CD4-positive, alpha-beta T cell (primary cell): Measurements from ENCODE around the gene IFI6. TPM values are rescaled to one million over a fixed set of nuclear protein-coding genes. Genes with fewer than 3 reads are reported as not detected.
A peak's percentile ranks its signal among the peaks of the same experiment; 100 is the strongest.

Experiments
- ATAC-seq: fragments of 200-7000 bp; cut with Tn5 transposase; one replicate; pipeline ENCODE4 v1.10.0; 2022; ENCODE audit warnings: mild to moderate bottlenecking; ENCODE audit not compliant: poor library complexity
- CTCF ChIA-PET: fragments of 350-600 bp; sonication (Branson Sonifier 250); formaldehyde crosslinking; loops from one replicate; lab custom pipeline; 2021; ENCODE audit warnings: antibody characterized with exemption, inconsistent platforms; lab: Charles Lee
- POLR2A ChIA-PET: fragments of 350-600 bp; sonication (Branson Sonifier 250); formaldehyde crosslinking; loops from one replicate; lab custom pipeline; 2021; ENCODE audit warnings: antibody characterized with exemption, inconsistent platforms; lab: Charles Lee
- DNase-seq, 14 experiments: peaks; one replicate each; pipeline ENCODE4 v3.0.0-alpha.2; 2013 to 2020; ENCODE audit warnings: mixed read lengths in 2 of 14
- H3K27ac ChIP-seq, 2 donors: one replicate each; pipeline versions ENCODE4 v1.5.1 to v1.7.0; 2013; ENCODE audit warnings: low read length in 2 of 2, low read depth in 1 of 2, mild to moderate bottlenecking in 1 of 2
- H3K27me3 ChIP-seq, 2 experiments: 1 replicate in 1 of 2; 2 replicates in 1 of 2; pipeline versions ENCODE4 v1.6.1 to v1.7.0; 2013; ENCODE audit warnings: low read length in 2 of 2, control low read depth in 1 of 2, mild to moderate bottlenecking in 1 of 2, moderate library complexity in 1 of 2; ENCODE audit not compliant: insufficient read depth in 2 of 2, control insufficient read depth in 1 of 2
- H3K36me3 ChIP-seq: one replicate; pipeline ENCODE4 v1.6.1; 2013; ENCODE audit warnings: low read length, control low read depth; ENCODE audit not compliant: insufficient read depth
- H3K4me1 ChIP-seq: one replicate; pipeline ENCODE4 v1.6.1; 2013; ENCODE audit warnings: low read length, control low read depth; ENCODE audit not compliant: insufficient read depth
- H3K4me3 ChIP-seq: one replicate; pipeline ENCODE4 v1.5.1; 2013; ENCODE audit warnings: mild to moderate bottlenecking, low read length, moderate library complexity
- H3K9me3 ChIP-seq, 2 experiments: 1 replicate in 1 of 2; 2 replicates in 1 of 2; pipeline versions ENCODE4 v1.6.1 to v1.7.0; 2013; ENCODE audit warnings: low read length in 2 of 2, mild to moderate bottlenecking in 2 of 2, control low read depth in 1 of 2, moderate library complexity in 1 of 2; ENCODE audit not compliant: control insufficient read depth in 1 of 2, insufficient read depth in 1 of 2
- H3K27ac Mint-ChIP-seq: one replicate; pipeline ENCODE4 v1.8.0; 2020; ENCODE audit warnings: mixed read lengths
- H3K27me3 Mint-ChIP-seq: one replicate; pipeline ENCODE4 v1.8.0; 2021; ENCODE audit warnings: mixed read lengths
- H3K36me3 Mint-ChIP-seq: one replicate; pipeline ENCODE4 v1.8.0; 2021; ENCODE audit warnings: low read depth, mixed read lengths
- H3K4me1 Mint-ChIP-seq: one replicate; pipeline ENCODE4 v1.8.0; 2021; ENCODE audit warnings: low read depth, mixed read lengths
- H3K4me3 Mint-ChIP-seq: one replicate; pipeline ENCODE4 v1.8.0; 2020; ENCODE audit warnings: mild to moderate bottlenecking, mixed read lengths
- H3K9me3 Mint-ChIP-seq: one replicate; pipeline ENCODE4 v1.8.0; 2020; ENCODE audit warnings: mixed read lengths
- CTCF ChIP-seq: fragments of 200-600 bp; IDR thresholded peaks from one replicate; pipeline ENCODE4 v1.8.0; 2022; ENCODE audit warnings: antibody characterized with exemption, mild to moderate bottlenecking
- intact Hi-C, 2 experiments: fragments of 100-400 bp; cut with DNase I in 1 of 2; cut with micrococcal nuclease in 1 of 2; formaldehyde crosslinking; loops; one replicate each; pipeline versions ENCODE4 v1.15.1 to v1.9.0; 2023 to 2025; cut with DNase I, micrococcal nuclease
- total RNA-seq, 174 experiments: library from RNA in 2 of 174; stranded (reverse) in 2 of 174; gene quantifications; one replicate each; pipeline ENCODE4 v1.2.3 and lab custom pipeline; 2021 to 2026

Gene IFI6
- total RNA-seq, 2 experiments from 2014 or later, result 33.6 to 36.2 TPM

GRCh38 chr1:27664291-27664690 is 7.7 kb downstream of the IFI6 start:
- no peaks in the 10 kb centered on the region for H3K27me3 Mint-ChIP-seq
- Histone ChIP-seq H3K36me3 (peaks cover 10% of the 10 kb centered on the region), H3K27me3 (no peaks in the 10 kb centered on the region), H3K9me3 (no peaks in the 10 kb centered on the region), H3K4me3 (no peak overlapping the region), H3K27ac (no peak overlapping the region), H3K4me1 (peaks cover 46% of the 10 kb centered on the region)
- intact Hi-C loops, result loop anchor here (5.0 to 10.0 kb wide), 4 partner anchors 139 to 367 kb away; no protein-coding TSS in a partner anchor
- peaks cover 42% of the 10 kb centered on the region for H3K4me1 Mint-ChIP-seq
- no peaks in the 10 kb centered on the region for H3K9me3 Mint-ChIP-seq
- ATAC-seq (no peak), DNase-seq (peak in 1 of 14 experiments; percentile 35)
- H3K27ac Mint-ChIP-seq, result no peak overlapping the region
- peaks cover 31% of the 10 kb centered on the region for H3K36me3 Mint-ChIP-seq
- CTCF ChIA-PET, result interaction anchor here (1.0 kb wide), 1 partner anchor 108 kb away, joined by 3 read pairs; no protein-coding TSS in a partner anchor
- POLR2A ChIA-PET, result interaction anchor here (0.9 to 4.8 kb wide), 3 partner anchors 7 to 60 kb away, joined by 3 to 51 read pairs (median 26); partner anchors contain the start of genes AHDC1 and IFI6
- TF ChIP-seq CTCF, result no peak
- H3K4me3 Mint-ChIP-seq, result no peak overlapping the region

GRCh38 chr1:27662707-27663393 is 9.1 kb downstream of the IFI6 start:
- peak overlapping the region; percentile 91 to 92 for H3K27ac ChIP-seq
- H3K9me3 ChIP-seq, result no peaks in the 10 kb centered on the region
- no peaks in the 10 kb centered on the region for H3K27me3 Mint-ChIP-seq
- H3K4me1 Mint-ChIP-seq, result peaks cover 48% of the 10 kb centered on the region
- intact Hi-C loops, result loop anchor here (1.0 to 10.0 kb wide), 11 partner anchors 19 to 366 kb away; partner anchors contain the start of gene GPR3 (in 2 of the 2)
- H3K9me3 Mint-ChIP-seq, result no peaks in the 10 kb centered on the region
- ChIA-PET CTCF (interaction anchor here (0.6 to 3.8 kb wide), 26 partner anchors 9 to 617 kb away, joined by 3 to 55 read pairs (median 5); partner anchors contain the start of genes AHDC1 and IFI6), POLR2A (interaction anchor here (0.6 to 4.8 kb wide), 29 partner anchors 9 to 1536 kb away, joined by 3 to 98 read pairs (median 6); partner anchors contain the start of genes AHDC1, FAM76A, IFI6 and MAP3K6)
- DNase-seq (peak; percentile 81 to 95 (median 90)), ATAC-seq (peak; percentile 75)
- TF ChIP-seq CTCF, result peak; percentile 80
- H3K4me3 ChIP-seq, result peak overlapping the region; percentile 44
- H3K27ac Mint-ChIP-seq, result peak overlapping the region; percentile 88
- H3K36me3 ChIP-seq, result peaks cover 10% of the 10 kb centered on the region
- peak overlapping the region; percentile 68 for H3K4me3 Mint-ChIP-seq
- H3K36me3 Mint-ChIP-seq, result peaks cover 26% of the 10 kb centered on the region
- H3K4me1 ChIP-seq, result peaks cover 49% of the 10 kb centered on the region
- H3K27me3 ChIP-seq, result no peaks in the 10 kb centered on the region

- POLR2A ChIA-PET, result interaction anchor here (0.6 to 4.8 kb wide), 16 partner anchors 10 to 1536 kb away, joined by 3 to 98 read pairs (median 8); partner anchors contain the start of genes AHDC1, FAM76A, IFI6 and WASF2
- Mint-ChIP-seq H3K27me3 (no peaks in the 10 kb centered on the region), H3K4me3 (peak overlapping the region; percentile 68), H3K9me3 (no peaks in the 10 kb centered on the region), H3K36me3 (peaks cover 22% of the 10 kb centered on the region), H3K27ac (peak overlapping the region; percentile 88), H3K4me1 (peaks cover 48% of the 10 kb centered on the region)
- CTCF ChIA-PET, result interaction anchor here (0.9 to 3.8 kb wide), 12 partner anchors 9 to 616 kb away, joined by 3 to 55 read pairs (median 6); partner anchors contain the start of genes AHDC1 and IFI6
- no peak for TF ChIP-seq CTCF
- intact Hi-C loops, result loop anchor here (2.0 to 10.0 kb wide), 8 partner anchors 43 to 365 kb away; partner anchors contain the start of gene GPR3 (in 1 of the 2)
- DNase-seq (no peak), ATAC-seq (no peak)
- peak overlapping the region; percentile 44 for H3K4me3 ChIP-seq
- no peaks in the 10 kb centered on the region for H3K27me3 ChIP-seq
- H3K4me1 ChIP-seq, result peaks cover 49% of the 10 kb centered on the region
- H3K9me3 ChIP-seq, result no peaks in the 10 kb centered on the region
- H3K27ac ChIP-seq, result peak overlapping the region; percentile 91 to 92
- peaks cover 7% of the 10 kb centered on the region for H3K36me3 ChIP-seq
These were observed 9.7 kb downstream of the IFI6 start for GRCh38 chr1:27662261-27662660.
